DMS153 (cell line): ENCODE measurements around the gene MRPL37.

ENCODE experiments used
- DNase-seq: peaks from one replicate; lab custom pipeline; 2025; lab: John Stamatoyannopoulos, UW

Gene MRPL37

DNA sequence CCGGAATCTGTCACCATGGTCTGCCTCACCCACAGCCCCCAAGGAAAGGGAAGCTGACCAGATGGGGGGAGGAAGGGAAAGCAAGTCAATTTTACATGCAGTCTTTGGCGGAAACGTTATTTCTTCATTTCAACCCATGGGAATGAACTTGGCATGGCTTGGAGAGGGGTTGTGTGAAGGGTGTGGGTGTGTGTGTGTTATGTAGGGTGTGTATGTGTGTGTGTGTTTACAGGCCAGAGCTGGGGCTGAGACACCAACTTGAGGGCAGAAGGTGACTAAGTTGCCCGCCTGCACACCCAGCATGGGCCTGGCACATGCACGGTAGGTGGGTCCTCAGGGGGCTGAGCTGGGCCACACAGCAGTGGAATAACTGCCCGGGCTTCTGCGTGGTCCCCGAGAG, 65.2 kb downstream of the MRPL37 start:
- no peak for DNase-seq

GRCh38 chr1:54265659-54266058, 65.7 kb downstream of the MRPL37 start:
- DNase-seq: no peak

DNA sequence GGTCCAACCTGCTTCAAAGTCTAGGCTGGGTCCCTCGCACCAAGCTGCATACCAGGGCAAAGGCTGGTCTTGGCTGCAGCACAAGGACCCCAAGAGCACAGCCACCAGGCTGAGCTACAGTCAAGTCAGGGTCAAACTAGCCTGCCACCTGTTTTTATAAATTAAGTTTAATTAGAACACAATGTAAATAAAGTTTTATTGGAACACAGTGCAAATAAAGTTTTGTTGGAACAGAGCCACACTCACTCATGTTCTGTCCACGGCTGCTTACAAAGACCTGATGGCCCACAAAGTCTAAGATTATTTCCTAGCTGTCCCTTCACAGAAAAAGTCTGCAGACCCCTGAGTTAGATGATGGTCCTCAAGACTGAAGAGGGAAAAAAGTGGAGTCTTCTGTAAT, 66.2 kb downstream of the MRPL37 start:
- no peak for DNase-seq

GRCh38 chr1:54266908-54267307, 66.9 kb downstream of the MRPL37 start:
- DNase-seq: no peak
